Measurements from ENCODE around the gene CRYBG3. TPM values are rescaled to one million over a fixed set of nuclear protein-coding genes. Genes with fewer than 3 reads are reported as not detected.
A peak's percentile ranks its signal among the peaks of the same experiment; 100 is the strongest.

CRYBG3 gene
- polyA plus RNA-seq, 6 donors from 2014 or later = 0.76 to 2.9 (median 1.5) TPM

DNA sequence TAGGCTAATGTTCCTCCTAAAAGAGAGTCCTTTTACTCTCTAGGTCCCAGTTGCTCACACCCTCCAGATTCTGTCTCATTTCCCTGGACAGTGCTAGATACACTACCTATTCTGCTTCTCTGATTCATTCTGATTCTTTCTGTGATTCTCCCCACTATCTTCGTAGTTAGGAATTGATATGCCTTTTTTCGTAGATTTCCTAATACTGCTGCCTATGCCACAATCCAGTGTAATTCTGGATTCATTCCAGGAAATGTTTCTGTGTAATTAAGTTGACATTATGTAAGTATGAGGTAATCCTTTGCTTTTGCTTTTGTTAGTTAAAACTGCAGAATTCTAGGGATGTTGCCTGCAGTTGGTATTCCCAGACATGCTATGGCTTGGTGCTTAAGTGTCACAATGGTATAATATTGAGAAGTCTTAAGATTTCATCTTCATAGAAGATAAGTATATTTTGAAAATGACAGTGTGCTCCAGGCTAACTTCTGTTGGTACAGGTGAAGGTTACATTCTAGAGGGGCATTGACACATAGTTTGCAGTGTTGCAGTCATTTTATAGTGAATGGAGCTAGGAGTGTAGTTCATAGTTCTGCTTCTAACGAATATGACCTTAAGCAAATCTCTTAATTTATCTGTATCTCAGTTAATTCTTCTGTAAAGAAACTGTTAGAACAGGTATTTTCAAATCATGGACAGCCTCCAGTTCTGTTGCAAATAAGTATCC lies 96.2 kb downstream of the CRYBG3 start:
- H3K4me1 Mint-ChIP-seq = no peaks in the 10 kb centered on the region
- H3K27me3 Mint-ChIP-seq = no peaks in the 10 kb centered on the region
- H3K36me3 Mint-ChIP-seq = peaks cover 8 to 19% of the 10 kb centered on the region in 2 donors
- H3K9me3 Mint-ChIP-seq = peaks cover 0 to 2% (median 0%) of the 10 kb centered on the region in 7 donors
- no peak overlapping the region for H3K27ac Mint-ChIP-seq
- ATAC-seq (ENCODE audit: low read depth in 2 of 2) = no peak
- no peak for DNase-seq
- no peak overlapping the region for H3K4me3 Mint-ChIP-seq

DNA sequence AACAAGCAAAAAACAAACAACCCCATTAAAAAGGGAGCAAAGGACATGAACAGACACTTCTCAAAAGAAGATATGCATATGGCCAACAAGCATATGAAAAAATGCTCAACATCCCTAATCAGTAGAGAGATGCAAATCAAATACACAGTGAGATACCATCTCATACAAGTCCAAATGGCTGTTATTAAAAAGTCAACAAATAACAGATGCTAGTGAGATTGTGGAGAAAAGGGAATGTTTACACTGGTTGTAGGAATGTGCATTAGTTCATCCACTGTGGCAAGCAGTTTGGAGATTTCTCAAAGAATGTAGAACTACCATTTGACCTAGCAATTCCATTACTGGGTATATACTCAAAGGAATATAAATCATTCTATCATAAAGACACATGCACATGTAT lies 105.9 kb downstream of the CRYBG3 start:
- DNase-seq = no peak
- no peak for ATAC-seq (ENCODE audit: low read depth in 2 of 2)
- peaks cover 0 to 6% (median 0%) of the 10 kb centered on the region in 3 donors for H3K27me3 Mint-ChIP-seq
- peaks cover 11 to 14% of the 10 kb centered on the region in 2 donors for H3K36me3 Mint-ChIP-seq
- peak overlapping the region in 1 of 6 donors; percentile 0 for H3K27ac Mint-ChIP-seq
- H3K4me1 Mint-ChIP-seq = no peaks in the 10 kb centered on the region
- peaks cover 0 to 5% (median 0%) of the 10 kb centered on the region in 7 donors for H3K9me3 Mint-ChIP-seq
- no peak overlapping the region for H3K4me3 Mint-ChIP-seq

DNA sequence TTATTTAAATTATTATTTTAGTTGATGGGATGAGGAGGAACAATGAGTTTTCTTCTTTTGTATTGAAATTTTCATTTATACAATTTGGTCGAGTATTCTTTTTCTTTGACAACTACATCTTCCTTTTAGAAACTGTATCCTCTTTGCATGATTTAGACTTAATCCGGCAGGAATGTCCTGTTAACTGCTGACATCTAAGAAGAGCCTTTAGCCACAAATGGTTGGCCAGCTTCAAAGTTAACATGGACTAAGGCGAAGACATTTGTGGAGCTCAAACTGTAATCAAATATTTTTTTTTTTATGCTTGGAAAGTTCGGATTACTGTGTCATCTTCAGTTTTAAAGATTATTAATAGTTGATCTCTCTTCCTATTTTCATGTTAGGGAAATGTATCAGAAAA lies 107.2 kb downstream of the CRYBG3 start:
- Mint-ChIP-seq H3K9me3 (peaks cover 0 to 5% (median 0%) of the 10 kb centered on the region in 7 donors), H3K4me3 (no peak overlapping the region), H3K27ac (no peak overlapping the region), H3K36me3 (peaks cover 10 to 11% of the 10 kb centered on the region in 2 donors), H3K4me1 (no peaks in the 10 kb centered on the region), H3K27me3 (peaks cover 0 to 6% (median 0%) of the 10 kb centered on the region in 3 donors)
- ATAC-seq (ENCODE audit: low read depth in 2 of 2) (no peak), DNase-seq (no peak)

DNA sequence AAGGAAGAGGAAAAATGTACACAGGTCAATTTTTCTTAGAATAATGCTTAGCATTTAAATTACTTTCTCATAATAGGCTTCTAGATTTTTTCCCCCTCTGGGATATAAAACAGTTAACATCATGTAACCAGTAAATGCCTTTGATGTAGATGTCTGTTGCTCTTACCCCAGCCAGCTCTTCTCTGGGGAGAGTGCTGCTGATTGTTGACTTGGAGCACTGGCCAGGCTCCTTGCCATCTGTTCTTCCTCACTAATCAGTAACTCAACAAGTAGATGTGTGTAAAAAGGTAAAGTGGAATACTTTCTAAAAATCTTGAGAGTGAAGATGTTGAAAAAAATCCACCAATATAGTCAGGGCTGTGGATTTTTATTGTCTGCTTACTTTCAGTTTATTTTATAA lies 108.2 kb downstream of the CRYBG3 start:
- no peaks in the 10 kb centered on the region for H3K4me1 Mint-ChIP-seq

DNA sequence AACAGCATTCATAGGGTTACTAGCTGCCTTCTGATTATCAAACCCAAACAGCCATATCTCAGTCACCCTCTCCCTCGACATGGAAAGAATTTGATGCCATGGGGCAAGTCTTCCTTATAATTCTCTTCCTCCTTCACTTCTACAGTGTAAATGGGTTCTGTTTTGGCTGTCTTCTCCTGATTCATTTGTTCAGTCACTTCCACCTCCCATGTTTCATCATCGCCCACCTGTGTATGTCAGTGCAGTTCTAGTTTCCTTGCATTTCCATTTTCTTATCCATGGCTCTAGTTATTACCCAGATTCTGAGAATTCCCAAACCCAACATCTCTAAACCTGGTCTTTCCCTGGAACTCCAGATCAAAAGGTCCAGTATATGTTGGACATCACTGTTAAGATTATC lies 109.4 kb downstream of the CRYBG3 start:
- H3K36me3 Mint-ChIP-seq = peaks cover 8 to 11% of the 10 kb centered on the region in 2 donors
- H3K9me3 Mint-ChIP-seq = peaks cover 0 to 5% (median 0%) of the 10 kb centered on the region in 7 donors
- ATAC-seq (ENCODE audit: low read depth in 2 of 2) (no peak), DNase-seq (no peak)
- H3K4me1 Mint-ChIP-seq = no peaks in the 10 kb centered on the region
- no peak overlapping the region for H3K4me3 Mint-ChIP-seq
- peaks cover 0 to 6% (median 0%) of the 10 kb centered on the region in 3 donors for H3K27me3 Mint-ChIP-seq
- no peak overlapping the region for H3K27ac Mint-ChIP-seq

More for the DNA sequence above, 108.2 kb downstream of the CRYBG3 start:
- H3K27ac Mint-ChIP-seq = no peak overlapping the region
- H3K9me3 Mint-ChIP-seq = peaks cover 0 to 5% (median 0%) of the 10 kb centered on the region in 7 donors
- H3K36me3 Mint-ChIP-seq = peaks cover 8 to 11% of the 10 kb centered on the region in 2 donors
- no peak overlapping the region for H3K4me3 Mint-ChIP-seq
- no peak for DNase-seq
- no peak for ATAC-seq (ENCODE audit: low read depth in 2 of 2)
- peaks cover 0 to 6% (median 0%) of the 10 kb centered on the region in 3 donors for H3K27me3 Mint-ChIP-seq

DNA sequence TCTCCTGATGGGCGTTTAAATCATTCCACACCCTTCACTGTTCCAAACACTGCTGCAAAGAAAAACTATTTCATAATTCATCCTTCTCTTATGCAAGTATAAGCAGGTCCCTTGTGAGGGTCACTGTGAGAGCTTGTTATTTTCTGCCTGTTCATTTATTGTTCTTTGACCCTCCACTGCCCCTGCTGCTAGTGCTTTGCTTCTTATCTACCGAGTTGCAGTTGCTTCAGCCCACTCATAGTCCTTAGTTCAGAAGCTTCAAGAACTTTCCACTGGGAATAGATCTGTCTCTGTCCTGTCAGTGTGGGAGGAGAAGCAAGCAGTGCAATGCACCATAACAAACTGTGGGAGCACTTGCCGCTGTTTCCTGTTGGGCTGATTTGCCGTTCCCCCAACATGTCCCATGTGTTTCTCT lies 110.6 kb downstream of the CRYBG3 start:
- Mint-ChIP-seq H3K4me1 (no peaks in the 10 kb centered on the region), H3K27me3 (peaks cover 0 to 6% (median 0%) of the 10 kb centered on the region in 3 donors), H3K27ac (no peak overlapping the region), H3K36me3 (peaks cover 8 to 11% of the 10 kb centered on the region in 2 donors), H3K4me3 (no peak overlapping the region), H3K9me3 (peaks cover 0 to 5% (median 0%) of the 10 kb centered on the region in 7 donors)
- DNase-seq (no peak), ATAC-seq (ENCODE audit: low read depth in 2 of 2) (no peak)

DNA sequence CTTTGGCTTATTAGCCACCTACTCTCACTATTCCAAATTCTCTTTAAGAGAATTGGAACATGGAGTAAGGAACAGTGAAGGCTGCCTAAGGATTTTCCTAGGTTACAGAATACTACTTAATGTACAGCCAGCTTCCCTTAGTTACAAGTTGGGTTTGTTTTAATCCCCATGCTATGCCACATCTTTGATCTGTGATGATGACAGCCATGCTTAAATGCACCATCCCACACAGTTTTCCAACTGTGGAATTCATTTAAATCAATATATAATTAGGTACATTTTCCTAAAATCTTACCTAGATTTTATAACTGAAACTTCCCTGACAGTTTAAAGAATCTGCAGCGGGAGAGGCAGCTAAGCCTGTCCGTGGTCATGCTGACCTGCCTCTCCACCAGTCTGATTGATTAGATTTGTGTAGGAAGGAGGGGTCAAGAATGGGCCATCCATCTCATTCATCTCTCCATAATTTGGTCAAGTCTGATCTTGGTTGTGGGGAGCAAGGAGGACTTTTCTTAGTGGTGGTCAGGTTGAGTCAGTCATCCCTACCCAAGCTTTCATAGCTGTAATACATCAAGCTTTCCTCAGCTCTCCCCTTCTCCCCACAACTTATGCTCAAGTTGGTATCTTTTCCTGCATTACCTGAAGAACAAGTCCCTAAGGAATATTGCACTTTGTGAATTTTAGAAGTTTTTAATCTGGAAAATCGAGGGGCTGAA lies 113.3 kb downstream of the CRYBG3 start:
- Mint-ChIP-seq H3K4me3 (no peak overlapping the region), H3K4me1 (no peaks in the 10 kb centered on the region), H3K27ac (no peak overlapping the region), H3K36me3 (peaks cover 8 to 11% of the 10 kb centered on the region in 2 donors), H3K27me3 (peaks cover 0 to 6% (median 0%) of the 10 kb centered on the region in 3 donors), H3K9me3 (peaks cover 0 to 5% (median 0%) of the 10 kb centered on the region in 7 donors)
- DNase-seq = no peak
- no peak for ATAC-seq (ENCODE audit: low read depth in 2 of 2)

DNA sequence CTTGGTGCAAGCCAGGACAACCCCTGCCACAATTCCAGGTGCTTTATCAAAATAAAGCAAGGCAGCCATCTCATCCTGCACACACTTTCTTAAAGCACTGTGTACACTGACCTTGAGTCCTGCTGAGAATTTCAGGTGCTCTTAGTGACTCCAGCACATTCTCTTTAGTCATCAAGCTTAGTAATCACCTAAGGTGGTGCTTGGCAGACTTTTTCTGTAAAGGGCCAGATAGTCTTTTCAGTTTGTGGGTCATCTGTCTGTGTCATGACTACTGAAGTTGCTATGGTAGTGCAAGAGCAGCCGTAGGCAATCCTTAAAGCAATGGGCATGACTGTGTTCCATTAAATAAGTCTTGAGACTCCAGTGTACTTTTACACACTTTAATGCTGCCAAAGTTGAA lies 114.0 kb downstream of the CRYBG3 start:
- peak overlapping the region in 1 of 6 donors; percentile 8 for H3K27ac Mint-ChIP-seq
- H3K27me3 Mint-ChIP-seq = peaks cover 0 to 2% (median 0%) of the 10 kb centered on the region in 3 donors
- H3K9me3 Mint-ChIP-seq = peaks cover 0 to 3% (median 0%) of the 10 kb centered on the region in 7 donors
- peaks cover 6 to 7% of the 10 kb centered on the region in 2 donors for H3K36me3 Mint-ChIP-seq
- no peak overlapping the region for H3K4me3 Mint-ChIP-seq
- DNase-seq (no peak), ATAC-seq (ENCODE audit: low read depth in 2 of 2) (no peak)
- H3K4me1 Mint-ChIP-seq = no peaks in the 10 kb centered on the region

DNA sequence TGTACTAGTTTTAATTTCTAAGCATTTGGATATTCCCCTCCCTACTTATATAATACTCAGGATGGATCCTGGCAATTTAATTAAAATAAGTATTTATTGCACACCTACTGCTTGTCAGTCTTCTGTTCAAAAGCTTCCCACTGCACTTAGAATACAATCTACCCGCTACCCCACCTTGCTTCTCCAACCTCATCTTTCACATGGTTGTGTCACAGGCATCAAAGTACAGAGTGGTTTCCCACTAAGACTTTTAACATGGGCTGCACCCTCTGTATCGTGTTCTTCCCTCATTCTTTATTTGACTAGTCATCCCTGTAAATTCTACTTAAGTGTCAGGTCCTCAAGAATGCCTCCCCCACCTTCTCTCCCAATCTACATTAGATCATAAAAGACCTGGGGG lies 115.4 kb downstream of the CRYBG3 start:
- DNase-seq = no peak
- no peaks in the 10 kb centered on the region for H3K4me1 Mint-ChIP-seq
- H3K27ac Mint-ChIP-seq = no peak overlapping the region
- no peaks in the 10 kb centered on the region for H3K27me3 Mint-ChIP-seq
- no peaks in the 10 kb centered on the region for H3K9me3 Mint-ChIP-seq
- ATAC-seq (ENCODE audit: low read depth in 2 of 2) = no peak
- no peaks in the 10 kb centered on the region for H3K36me3 Mint-ChIP-seq
- H3K4me3 Mint-ChIP-seq = no peak overlapping the region

DNA sequence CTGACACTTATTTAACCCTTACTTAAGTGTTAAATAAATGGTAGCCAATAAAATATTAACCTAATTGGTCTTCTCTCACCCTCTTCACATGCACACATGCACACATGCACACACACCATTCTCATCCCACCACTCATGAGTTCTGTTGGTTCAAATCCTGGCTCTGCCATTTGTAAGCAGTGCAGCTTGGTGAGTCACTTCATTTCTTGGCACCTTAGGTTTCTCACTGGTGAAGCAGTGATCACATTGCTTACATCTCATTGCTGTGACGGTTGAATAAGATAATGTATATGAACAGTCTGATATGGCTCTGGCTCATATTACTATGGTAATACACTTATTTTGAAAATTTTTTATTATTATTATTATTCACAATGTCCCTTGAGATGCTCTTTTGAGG lies 116.6 kb downstream of the CRYBG3 start:
- Mint-ChIP-seq H3K27me3 (no peaks in the 10 kb centered on the region), H3K27ac (peak overlapping the region in 1 of 6 donors; percentile 47), H3K4me1 (no peaks in the 10 kb centered on the region), H3K9me3 (no peaks in the 10 kb centered on the region), H3K4me3 (no peak overlapping the region), H3K36me3 (no peaks in the 10 kb centered on the region)
- ATAC-seq (ENCODE audit: low read depth in 2 of 2) = no peak
- no peak for DNase-seq

DNA sequence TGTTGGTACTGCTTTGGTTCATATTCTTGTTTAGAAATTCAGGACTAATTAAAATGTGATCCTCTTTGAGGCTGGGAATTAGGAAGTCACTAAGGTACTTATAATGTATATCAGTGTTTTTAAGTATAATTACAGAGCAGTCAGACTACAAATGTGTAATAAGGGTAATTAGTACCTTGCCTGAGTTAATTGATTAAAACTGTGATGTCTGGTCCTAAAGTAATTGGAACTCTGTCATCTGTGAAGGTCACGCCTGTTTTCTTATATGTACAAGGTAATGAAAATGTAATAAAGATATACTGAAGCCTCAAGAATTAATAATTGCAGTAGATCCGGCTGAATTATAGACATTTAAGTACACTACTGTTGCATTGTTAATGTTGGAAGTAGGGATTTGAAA lies 117.6 kb downstream of the CRYBG3 start:
- Mint-ChIP-seq H3K9me3 (no peaks in the 10 kb centered on the region), H3K27me3 (no peaks in the 10 kb centered on the region), H3K4me1 (no peaks in the 10 kb centered on the region), H3K27ac (peak overlapping the region in 2 of 6 donors; percentile 38 to 39), H3K4me3 (no peak overlapping the region), H3K36me3 (no peaks in the 10 kb centered on the region)
- no peak for ATAC-seq (ENCODE audit: low read depth in 2 of 2)
- no peak for DNase-seq

DNA sequence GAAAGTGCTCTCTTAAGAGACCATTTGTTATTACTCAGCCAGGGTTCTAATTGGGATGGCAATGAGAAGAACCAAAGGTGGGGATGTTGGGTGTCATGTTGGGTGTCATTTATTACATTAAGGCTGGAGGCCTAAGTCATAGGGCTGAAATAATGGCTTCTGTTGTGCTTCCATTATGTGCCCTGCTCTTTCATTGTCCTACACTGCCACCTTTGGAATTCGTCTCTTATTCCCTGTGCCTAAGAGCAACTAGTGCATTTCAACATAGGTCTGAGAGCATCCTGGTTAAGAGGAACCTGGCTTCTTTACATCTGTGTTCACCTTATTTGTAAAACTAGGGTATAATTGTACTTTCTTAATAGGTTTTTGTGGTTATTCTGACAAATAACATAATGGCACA lies 118.2 kb downstream of the CRYBG3 start:
- Mint-ChIP-seq H3K27ac (peak overlapping the region in 1 of 6 donors; percentile 58), H3K36me3 (no peaks in the 10 kb centered on the region), H3K27me3 (no peaks in the 10 kb centered on the region), H3K9me3 (no peaks in the 10 kb centered on the region), H3K4me3 (no peak overlapping the region), H3K4me1 (no peaks in the 10 kb centered on the region)
- ATAC-seq (ENCODE audit: low read depth in 2 of 2) (no peak), DNase-seq (no peak)

DNA sequence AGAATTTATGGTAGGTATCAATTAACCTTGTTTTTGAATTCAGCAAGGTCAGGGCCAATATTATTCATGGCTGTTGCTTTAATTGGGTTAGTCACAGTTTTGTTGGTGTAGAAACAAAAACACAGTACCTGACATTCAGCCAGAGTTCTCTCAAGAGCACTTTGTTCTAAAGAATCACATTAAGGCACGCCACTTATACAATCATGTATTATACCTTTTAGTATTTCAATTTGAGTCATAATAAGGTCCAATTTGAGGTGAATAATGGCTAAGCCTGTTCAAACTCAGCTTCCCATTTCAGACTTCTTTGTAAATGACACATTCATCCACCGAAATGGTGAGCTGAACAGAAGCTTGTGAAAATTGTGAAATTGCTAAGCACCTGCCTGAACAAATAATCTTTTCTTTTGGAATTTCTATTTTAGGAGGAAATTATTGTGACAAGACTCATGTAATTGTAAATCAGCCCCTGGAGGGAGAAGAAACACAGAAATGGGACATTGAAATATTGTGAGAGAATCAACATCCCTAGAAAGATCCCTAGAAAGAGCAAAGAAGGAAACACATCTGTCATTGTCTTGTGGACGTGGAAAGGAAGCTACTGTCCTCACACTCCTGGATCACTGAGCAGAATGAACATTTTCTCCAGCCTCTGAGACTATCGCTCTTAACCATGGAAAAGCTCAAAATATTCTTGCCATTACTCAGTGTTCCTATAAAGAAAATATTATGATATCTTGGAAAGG lies 121.2 kb downstream of the CRYBG3 start:
- H3K4me3 Mint-ChIP-seq = no peak overlapping the region
- DNase-seq = no peak
- no peak for ATAC-seq (ENCODE audit: low read depth in 2 of 2)
- H3K27ac Mint-ChIP-seq = no peak overlapping the region
- no peaks in the 10 kb centered on the region for H3K4me1 Mint-ChIP-seq
- no peaks in the 10 kb centered on the region for H3K9me3 Mint-ChIP-seq
- peaks cover 17 to 18% of the 10 kb centered on the region in 2 donors for H3K36me3 Mint-ChIP-seq
- no peaks in the 10 kb centered on the region for H3K27me3 Mint-ChIP-seq

Measured in naive B cell (primary cell).